GM12872 (cell line): ENCODE measurements around the gene ADAP1.
A peak's percentile ranks its signal among the peaks of the same experiment; 100 is the strongest.

Experiments used
- CTCF ChIP-seq: IDR thresholded peaks from 3 replicates; pipeline ENCODE4 v1.5.1; 2011; ENCODE audit warnings: low read depth, mild to moderate bottlenecking, low read length, moderate library complexity; ENCODE audit not compliant: insufficient read depth

Gene ADAP1

GRCh38 chr7:877312-878232, 76.9 kb downstream of the ADAP1 start:
- TF ChIP-seq CTCF: no peak

GRCh38 chr7:876972-877311, 77.5 kb downstream of the ADAP1 start:
- TF ChIP-seq CTCF: no peak

GRCh38 chr7:876077-876971, 78.2 kb downstream of the ADAP1 start, which contains the start of gene GET4:
TSS of gene GET4 (plus strand) at chr7:876554. CDS start at chr7:876646, 92 bp downstream.
- 0 out of 3 replicates have a peak, but pooled peaks have one; percentile 12 for TF ChIP-seq CTCF

- no peak for TF ChIP-seq CTCF
Observed at GRCh38 chr7:875476-876076, 78.9 kb downstream of the ADAP1 start.

GRCh38 chr7:875051-875450, 79.4 kb downstream of the ADAP1 start:
- TF ChIP-seq CTCF: no peak

GRCh38 chr7:874031-874749, 80.3 kb downstream of the ADAP1 start:
- no peak for TF ChIP-seq CTCF
